LoVo (cell line): ENCODE data around the gene PIM3.
A peak's percentile ranks its signal among the peaks of the same experiment; 100 is the strongest.

Experiments used
- DNase-seq: peaks from one replicate; pipeline ENCODE4 v3.0.0-alpha.2; 2016; ENCODE audit warnings: low spot score

Gene PIM3

DNA sequence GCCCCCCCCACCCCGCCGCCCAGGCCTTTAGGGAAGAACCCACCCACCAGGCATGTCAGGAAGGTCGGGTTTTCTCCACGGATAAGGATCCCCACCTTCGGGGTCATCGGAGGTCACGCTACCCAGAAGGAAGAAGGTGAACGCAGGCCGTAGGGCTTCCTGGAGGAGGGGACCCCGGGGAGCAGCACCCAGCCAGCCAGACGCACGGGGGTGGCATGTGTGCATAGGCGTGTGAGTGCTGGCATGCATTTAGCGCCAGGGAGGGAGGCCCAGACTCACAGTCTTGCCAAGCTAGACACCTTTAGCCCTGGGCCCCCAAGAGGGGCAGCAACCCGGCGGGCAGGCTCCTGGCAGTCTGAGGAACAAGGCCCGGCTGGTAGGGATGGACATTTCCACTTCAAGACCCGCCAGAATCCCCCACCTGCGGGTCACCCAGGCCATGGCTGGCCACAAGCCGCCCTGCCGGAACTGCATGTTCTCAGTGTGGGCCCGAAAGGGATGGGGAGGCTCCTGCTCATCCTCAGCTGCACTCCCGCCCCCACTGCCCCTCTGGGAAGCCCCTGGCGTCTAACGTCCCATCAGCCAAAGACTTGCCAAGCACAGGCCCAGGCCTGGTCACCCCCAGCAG, 16.7 kb upstream of the PIM3 start:
- no peak for DNase-seq

DNA sequence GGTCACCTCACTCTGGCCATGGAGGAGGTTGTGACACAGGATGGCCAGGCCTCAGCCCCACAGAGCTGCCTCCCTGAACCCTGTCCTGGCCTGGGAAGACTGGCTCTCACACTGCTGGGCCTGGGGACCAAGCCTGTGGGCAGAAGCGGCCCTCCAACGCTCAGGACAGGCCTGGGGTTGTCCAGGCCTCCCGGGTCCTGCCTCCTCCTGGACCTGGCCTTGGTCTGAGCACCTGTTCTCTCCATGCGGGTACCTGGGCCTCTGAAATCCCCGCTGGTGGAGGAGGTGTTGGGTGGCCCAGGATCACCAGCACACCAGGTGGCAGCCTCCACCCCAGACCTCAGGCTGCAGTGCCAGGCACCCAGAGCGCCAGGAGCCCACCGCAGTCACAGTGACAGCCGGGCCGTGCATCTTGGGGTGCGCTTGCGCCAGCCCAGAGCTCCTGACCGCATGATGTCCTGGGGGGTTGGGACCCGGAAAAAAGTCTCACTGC, 16.1 kb upstream of the PIM3 start:
- no peak for DNase-seq

DNA sequence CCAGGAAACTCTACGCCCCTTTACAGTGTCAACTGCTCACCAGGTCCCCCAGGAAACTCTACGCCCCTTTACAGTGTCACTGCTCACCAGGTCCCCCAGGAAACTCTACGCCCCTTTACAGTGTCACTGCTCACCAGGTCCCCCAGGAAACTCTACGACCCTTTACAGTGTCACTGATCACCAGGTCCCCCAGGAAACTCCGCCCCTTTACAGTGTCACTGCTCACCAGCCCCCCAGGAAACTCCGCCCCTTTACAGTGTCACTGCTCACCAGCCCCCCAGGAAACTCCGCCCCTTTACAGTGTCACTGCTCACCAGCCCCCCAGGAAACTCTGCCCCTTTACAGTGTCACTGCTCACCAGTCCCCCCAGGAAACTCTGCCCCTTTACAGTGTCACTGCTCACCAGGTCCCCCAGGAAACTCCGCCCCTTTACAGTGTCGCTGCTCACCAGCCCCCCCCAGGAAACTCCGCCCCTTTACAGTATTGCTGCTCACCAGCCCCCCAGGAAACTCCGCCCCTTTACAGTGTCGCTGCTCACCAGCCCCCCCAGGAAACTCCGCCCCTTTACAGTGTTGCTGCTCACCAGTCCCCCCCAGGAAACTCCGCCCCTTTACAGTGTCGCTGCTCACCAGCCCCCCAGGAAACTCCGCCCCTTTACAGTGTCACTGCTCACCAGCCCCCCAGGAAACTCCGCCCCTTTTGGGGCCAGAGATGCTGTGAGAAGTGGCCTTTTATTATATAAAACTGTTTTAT, 15.4 kb upstream of the PIM3 start:
- peak; percentile 66 for DNase-seq

DNA sequence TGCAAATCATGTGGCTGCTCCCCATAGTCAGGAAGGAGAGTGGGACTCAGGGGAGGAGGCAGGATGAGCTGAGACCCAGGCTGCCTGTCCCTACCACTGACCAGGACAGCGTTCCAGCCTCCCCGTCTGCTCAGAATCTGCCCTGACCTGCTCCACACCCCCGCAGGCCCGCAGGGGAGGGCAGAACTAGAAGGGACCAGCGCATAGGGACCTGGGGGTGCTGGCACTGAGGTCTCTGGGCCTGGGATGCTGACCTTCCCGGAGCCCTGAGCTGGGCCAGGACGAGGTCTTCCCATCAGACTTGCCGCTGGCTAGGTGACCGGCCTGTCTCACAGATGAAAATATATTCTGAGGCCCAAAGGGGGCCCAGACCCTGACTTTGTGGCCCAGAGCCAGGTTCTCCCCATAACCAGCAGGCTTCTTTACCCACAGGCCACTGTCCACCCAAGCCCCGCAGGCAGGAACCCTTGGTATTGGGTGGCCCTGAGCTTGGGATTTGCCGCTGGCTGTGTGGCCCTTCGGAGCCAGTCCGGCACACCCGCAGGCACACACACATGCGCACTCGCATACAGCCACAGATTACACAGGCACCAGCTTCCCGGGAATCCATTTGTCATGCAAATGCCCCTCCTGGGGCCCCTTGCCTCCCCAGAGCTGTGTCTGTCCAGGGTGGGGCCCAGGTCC, 13.8 kb upstream of the PIM3 start:
- DNase-seq = no peak

DNA sequence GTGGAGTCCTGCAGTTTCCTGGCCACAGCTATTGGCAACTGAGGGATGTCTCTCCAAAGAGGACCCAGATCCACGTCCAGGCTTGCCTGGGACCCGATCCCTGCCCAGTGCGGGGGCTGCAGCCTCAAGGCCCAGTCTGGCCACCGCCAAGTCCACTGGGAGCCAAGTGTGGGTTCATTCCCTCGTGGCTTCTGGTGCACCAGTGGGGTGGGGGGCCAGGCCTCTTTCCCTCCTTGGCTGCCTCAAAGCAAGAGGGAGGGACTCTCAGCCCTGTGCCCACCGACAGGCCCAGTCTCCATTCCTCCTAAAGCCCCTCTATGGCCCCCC, 13.3 kb upstream of the PIM3 start:
- DNase-seq = no peak

DNA sequence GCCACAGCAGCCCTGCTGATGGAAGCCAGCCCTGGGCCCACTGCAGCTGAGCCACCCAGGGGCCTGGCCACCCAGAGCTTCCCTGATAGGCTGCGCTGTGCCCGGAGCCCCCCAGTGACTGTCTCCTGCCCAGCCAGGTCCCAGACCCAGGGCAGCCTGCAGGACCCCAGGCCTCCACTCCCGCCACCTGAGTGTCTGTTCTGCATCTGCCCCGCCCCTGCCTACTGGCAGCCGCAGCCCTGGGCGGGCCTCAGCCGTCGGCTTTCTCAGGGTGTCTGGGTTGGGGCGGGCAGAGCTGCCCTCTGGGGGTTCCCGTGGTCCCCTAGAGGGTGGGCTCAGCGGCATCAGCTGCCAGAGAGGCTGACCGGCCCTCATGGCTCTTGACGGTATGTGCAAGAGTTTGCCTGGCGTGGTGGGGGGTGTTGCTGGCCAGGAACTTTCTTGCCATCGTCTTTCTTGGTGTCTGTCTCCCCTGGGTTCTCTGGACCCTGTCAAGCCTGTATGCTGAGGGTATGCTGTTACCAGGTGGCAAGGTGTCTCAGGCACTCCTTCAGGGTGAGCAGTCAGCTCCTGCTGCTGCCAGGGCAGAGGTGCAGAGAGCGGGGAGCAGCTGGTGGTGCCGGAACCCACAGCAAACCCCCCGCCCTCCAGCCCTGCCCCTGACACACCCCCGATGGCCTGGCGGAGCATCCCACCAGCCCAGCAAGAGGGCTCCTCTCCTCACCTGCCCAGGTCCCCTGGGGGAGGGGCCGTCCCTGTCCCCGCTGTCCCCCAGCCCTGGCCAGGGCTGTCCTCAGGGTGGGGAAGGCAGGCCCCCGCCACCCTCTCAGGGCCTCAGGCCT, 12.2 kb upstream of the PIM3 start:
- DNase-seq = no peak

DNA sequence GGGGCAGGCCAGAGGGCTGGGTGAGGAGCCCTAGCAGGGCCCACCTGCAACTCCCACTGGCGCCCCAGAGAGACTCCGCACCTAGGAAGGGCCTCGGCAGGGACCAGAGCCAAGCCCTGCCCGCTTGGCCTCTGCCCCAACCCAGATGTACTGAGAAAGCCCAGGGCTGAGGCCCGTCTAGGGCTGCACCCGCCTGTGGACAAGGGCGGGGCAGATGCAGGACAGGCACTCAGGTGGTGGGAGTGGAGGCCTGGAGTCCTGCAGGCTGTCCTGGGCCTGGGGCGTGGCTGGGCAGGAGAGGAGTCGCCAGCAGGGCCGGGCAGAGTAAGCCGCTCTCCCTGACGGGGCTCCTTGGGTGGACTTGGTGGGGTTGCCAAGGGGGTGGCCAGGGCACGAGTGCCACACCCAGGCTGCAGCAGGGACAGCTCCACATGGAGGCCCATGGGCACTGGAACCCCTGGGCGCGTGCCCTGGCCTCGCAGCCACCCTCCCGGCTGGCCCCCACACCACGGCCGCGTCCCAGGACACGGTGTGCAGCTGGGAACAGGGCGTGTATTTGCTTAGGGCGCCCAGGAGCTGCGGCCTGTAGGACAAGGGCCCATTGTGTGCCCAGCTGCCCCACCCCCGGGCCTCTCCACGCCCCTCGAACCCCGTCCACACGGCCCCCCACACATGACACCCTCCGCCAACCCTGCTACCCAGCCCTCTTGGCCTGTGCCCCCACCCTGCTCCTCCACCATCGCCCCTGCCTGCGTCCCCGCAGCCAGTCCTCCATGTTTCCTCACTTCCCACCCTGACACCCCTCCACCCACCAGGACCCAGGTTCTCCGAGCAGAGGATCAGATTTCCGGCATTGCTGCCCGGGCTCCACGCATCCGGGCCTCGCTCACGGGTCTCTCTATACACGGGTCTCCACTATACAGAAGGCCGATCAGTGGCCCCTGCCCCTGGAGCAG, 11.3 kb upstream of the PIM3 start:
- peak; percentile 54 for DNase-seq

DNA sequence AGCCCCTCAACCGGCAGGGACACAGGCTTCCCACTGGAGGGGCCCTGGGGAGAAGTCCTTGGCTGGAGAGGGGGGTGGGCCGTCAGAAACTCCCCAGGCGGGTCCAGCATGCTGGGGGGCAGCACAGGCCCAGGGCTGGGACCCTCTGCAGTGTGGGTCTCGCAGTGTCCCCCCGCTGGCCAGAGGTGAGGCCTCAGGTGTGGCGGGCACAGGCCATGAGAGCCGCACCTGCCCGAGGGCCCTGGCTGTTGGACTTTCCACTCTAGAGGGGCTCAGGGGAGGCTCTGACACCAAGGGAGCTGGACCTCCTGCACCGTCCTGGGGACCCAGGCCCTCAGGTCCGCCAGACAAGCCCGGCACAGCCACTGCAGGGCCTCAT, 10.7 kb upstream of the PIM3 start:
- DNase-seq = no peak

DNA sequence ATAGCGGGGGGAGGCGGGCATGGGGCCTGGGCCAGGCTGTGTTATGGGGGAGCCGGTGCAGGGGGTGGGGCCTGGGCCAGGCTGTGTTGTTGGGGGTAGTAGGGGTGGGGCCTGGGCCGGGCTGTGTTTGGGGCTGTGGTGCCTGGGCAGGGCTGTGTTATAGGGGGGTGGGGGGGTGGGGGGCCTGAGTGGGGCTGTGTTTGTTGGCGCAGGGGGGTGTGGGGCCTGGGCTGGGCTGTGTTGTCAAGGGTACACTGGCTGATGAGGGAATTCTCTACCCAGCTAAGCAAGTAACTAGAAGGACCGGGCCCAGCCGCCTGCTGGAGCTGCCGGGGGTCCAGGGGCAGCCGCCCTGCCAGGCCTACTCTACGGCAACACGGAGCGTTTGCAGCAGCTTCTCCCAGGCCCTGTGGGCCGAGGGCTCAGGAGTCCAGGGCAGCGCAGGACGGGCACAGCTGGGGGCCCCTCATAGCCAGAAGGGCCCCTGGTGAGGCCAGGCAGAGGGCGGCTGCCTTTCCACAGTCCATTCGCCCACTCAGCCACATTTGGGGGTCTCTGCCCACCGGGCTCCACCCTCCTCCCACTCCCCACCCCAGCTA, 10.1 kb upstream of the PIM3 start:
- no peak for DNase-seq

DNA sequence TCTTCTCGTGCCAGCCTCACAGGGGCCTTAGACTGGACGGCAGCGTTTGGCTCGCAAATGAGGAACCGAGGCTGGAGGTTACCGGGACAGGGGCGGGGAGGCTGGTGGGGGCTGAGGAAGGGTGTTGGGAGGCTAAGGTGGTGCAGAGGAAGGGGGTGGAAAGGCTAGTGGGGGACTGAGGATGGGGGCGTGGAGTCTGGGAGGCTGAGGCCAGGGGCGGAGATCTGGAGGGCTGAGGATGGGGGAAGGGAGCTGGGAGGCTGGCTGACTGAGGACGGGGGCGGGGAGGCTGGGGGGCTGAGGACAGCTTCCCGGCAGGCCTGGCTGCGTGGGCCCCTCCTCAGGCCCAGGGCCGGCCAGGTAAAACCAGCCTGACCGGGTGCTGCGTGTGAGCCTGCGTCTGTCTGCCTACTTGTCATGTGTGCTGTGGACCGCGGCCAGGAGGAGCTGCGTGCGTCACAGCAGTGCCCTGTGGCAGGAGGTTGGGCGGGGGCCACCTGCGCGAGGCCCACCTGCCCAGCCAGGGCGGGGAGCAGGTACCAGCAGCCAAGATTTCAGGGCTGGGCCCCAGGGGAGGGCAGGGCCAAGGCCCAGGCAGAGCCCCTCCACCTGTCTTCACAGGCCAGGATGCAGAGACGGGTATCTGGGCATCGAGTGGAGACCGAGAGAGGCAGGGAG, 9.4 kb upstream of the PIM3 start:
- DNase-seq = no peak

DNA sequence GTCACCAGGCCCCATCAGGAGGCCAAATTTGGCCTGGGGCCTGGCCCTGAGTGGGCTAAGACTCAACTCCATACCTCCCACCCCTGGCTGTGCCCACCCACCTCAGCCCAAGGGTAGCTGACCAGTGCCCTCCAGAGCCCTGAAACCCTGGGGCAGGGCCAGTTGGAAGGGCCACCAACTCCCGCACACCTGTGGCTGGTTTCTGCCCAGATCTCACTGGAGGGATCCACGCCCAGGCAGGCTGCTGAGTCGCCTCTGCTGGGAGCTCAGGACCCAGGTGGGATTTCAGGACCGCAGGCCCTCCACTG, 8.9 kb upstream of the PIM3 start:
- no peak for DNase-seq

DNA sequence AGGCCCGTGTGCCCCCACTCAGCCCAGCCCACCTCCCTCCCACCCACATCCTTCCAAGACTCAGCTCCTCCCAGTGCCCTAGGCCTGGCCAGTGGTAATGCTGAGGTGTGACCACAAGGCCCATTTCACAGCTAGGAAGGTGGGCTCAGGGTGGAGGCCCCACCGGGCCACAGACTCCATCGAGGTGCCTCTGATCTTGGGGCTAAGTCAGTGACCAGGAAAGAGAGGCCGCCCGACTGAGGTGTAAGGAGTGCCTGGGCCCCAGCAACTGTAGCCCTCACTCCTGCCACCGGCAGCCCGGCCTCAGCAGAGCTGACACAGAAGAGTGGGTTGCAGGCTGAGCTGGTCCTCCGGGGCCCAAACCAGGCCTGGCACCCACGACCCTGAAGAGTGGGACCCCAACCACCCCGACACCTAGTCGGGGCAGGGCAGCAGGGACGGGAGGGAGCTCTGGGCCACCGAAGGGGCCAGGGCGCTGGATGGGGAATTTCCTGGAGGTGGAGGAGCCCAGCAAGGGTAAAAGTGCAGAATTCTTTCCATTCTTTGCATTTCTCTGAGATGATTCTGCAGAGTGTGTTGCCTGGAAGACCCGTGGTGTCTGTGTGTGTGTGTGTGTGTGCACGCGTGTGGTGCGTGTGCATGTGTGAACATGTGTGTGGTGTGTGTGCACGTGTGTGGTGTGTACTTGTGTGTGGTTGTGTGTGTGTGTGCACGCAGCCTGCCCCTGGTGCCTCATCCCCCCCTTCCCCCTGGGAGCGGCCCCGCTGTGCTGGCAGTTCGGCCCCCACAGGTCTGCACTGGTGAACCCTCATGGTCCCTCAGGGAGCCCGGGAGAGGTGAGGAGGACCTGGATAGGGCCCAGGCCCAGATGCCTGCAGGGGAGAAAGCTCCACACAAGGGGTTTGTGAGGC, 8.3 kb upstream of the PIM3 start:
- no peak for DNase-seq

DNA sequence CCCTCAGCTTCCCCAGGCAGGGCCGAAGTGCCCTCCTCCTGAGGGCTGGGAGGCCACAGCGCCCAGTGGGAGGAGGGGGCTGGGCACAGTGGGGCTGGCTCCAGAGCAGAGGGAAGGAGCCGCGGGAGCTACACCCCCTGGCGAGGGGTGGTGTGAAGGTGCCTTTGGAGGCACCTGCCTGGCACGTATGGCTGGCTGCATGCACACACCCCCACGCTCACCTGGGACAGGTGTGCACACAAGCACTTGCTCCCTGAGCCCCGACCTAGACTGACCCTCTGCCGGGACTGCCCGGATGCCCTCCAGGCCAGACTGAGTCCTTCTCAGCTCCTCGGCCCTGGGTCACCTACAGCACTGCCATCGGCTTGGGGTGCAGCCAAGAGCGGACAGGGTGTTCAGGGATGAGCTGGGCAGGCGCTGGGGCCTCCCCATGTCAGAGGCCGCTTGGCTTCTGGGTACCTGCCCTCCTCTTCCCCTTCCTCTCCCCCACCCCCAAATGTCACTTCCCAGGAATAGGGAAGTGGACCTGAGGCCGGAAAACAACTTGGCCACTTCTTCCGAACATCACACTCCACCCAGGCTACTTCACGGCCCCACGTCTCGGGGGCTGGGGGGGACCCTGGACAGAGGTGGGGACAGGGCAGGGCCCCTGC, 7.4 kb upstream of the PIM3 start:
- DNase-seq = no peak

DNA sequence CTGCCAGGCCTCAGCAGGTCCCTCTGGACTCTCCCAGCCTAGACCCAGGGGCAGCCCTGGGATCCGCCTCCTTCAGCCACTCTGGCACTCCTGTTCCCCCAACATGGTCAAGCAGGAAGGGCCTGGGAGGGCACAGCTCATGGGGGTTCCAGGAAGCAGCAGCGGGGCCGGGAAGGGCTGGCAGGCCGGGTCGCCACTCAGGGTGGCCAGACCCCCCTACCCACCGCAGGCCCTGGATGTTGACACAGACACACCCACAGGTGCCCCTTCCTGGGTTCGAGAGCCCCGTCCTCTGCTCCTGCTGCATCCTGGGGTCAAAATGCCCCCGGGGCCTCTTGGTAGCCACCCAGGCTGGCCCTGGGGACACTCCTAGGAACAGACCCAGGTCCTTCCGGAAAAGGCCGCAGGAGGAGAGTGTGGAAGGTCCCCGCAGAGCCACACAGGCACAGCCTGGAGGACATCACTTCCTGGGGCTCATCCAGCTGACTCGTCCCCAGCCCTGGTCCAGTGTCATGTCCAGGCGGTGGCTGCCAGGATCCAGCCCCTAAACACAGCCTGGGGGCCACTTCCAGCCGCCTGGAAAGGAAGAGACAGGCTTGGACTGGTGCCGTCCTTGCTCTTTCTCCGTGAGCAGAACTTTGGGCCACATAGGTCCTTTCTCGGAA, 6.8 kb upstream of the PIM3 start:
- DNase-seq = no peak

DNA sequence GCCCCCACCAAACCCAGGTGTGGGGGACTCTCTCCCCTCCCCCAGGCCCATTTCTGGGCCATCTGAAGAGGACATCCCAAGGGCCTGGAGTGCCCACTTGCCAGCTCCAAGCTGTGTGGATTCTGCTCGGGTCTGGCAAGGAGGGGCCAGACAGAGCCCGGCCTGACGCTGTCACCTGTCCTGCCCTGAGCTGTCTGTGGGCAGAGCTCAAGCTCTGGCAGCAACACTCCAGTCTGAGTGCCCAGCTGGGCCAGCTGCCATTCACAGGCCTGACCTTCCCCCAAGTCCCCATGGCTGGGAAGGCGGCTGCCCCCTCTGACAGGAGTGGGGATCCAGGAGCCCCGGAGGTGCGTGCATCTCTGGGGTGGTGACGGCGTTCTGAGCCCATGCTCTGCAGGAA, 6.2 kb upstream of the PIM3 start:
- DNase-seq = no peak

DNA sequence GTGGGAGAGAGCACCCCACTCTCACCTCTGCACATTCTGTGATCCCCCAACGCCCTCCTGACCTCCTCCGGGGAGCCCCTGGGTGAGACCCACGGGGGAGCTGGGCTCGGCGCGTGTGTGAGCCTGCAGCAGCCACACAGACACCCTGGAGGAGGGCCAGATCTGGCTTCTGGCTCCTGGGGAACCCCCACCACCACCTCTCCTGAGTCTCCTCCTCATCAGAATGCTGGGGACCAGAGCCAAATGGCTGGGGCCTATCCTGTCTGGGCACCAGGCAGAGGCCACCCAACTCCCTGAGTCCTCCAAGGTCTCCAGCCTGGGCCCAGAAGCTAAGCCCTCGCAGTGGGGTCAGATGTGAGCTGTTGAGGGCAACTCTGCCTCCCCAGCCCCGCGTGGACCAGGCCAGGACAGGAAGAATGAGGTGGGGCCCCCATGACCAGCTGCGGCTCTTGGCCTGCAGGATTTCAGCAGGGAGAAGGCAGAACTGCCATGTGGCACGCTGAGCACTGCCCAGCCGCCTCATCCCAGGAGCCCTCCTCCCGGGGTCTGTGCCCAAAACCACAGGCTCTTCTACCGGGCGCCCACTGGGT, 5.5 kb upstream of the PIM3 start:
- DNase-seq = no peak

DNA sequence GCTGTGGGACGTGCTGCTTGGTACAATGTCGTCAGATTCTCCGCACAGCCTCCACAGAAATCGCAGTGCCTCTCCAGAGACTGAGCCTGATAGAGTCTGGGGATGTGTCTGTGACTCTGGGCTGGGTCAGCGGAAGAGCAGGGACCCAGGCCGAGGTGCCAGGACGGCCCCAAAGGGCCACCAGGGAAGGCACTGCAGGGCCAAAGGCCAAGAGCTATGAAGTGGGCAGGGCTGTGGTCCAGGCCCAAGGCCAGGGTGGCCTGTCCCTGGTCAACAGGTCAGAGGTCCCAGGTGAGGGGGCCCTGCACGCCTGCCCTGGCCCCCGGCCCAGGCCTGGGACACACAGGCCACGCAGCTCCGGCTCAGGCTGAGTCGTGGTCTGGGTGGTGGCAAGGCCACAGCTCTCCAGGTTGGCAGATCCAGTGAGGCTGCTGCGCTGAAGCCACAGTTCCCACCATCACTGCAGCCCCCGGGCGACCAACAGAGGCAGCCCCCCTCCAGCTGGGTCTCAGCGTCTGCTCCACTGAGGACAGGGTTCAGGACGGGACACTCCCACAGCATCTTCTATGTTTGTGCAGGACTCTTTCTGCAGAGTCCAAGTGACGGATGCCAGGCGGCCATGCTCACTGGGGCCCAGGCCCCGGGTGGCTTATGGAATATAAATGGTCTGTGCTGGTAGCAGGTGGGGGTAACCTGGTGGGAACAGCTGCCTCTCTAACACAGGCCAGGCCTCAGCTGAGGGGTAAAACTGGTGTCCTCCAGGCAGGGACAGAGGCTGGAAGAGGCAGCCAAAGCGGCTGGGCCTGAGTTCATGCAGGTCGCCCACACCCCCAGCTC, 4.8 kb upstream of the PIM3 start:
- DNase-seq = no peak
